ENCODE measurements around the gene TBC1D22A.

The TBC1D22A gene

DNA sequence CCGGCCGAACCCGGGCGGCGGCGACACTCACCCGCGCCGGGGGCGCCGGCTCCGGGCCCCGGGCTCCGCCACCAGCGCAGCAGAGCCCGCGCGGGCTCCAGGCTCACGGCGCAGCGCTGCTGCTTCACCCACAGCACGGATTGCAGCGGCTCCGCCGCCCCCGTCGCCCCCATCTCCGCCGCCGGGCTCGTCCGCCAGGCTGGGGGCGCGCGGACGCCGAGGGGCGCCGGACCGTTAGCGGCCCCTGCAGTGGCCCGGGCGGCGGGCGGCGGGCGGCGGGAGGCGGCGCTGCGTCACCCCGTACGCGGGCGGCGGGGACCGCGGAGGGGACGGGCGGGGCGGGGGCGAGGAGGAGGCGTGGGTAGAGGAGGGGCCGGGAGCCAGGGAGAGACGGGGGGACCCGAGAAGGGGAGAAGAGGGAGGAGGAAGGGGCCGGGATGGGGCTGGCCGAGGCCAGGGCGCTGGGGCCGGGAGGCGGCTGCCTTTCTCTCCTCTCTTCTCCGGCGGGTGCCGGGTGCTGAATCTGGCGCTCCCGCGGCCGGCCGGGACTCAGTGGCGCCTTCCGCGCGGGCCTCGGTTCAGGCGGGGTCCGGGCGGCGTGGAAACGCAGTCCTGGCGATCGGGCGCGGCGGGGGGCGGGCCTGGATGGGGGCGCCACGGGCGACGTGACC is 24.3 kb upstream of the TBC1D22A start, which contains the start of gene CERK:
Gene CERK, minus strand, starts transcription at position 277 of the 671 bp plus-strand sequence. Its CDS starts 104 bp downstream, at position 173.
- Histone ChIP-seq H3K9me2 (replicated peaks; ENCODE audit: insufficient read depth, low read length) (no peaks in the 10 kb centered on the region), H3K4me3 (ENCODE audit: low read length) (peak within 1 kb of the TSS; percentile 83), H3K79me2 (ENCODE audit: low read length) (peaks cover 45% of the 10 kb centered on the region), H3K27ac (ENCODE audit: low read length) (peak within 1 kb of the TSS; percentile 84), H3K36me3 (replicated peaks; ENCODE audit: insufficient read depth, low read length) (no peaks in the 10 kb centered on the region), H3K9ac (ENCODE audit: low read length) (peak within 1 kb of the TSS; percentile 93), H4K20me1 (ENCODE audit: insufficient read depth, low read length) (peaks cover 28% of the 10 kb centered on the region), H3K9me3 (replicated peaks; ENCODE audit: insufficient read depth, low read length) (no peaks in the 10 kb centered on the region), H3K27me3 (replicated peaks; ENCODE audit: insufficient read depth, low read length) (no peaks in the 10 kb centered on the region), H3K4me1 (ENCODE audit: low read length) (peaks cover 23% of the 10 kb centered on the region), H2AFZ (ENCODE audit: low read length) (peak within 1 kb of the TSS; percentile 81), H3K4me2 (ENCODE audit: low read depth, low read length) (peak within 1 kb of the TSS; percentile 97), H3F3A (ENCODE audit: insufficient read depth, low read length) (peaks cover 12% of the 10 kb centered on the region)
- peak; percentile 75 for DNase-seq
- TF ChIP-seq, protein P1, sequence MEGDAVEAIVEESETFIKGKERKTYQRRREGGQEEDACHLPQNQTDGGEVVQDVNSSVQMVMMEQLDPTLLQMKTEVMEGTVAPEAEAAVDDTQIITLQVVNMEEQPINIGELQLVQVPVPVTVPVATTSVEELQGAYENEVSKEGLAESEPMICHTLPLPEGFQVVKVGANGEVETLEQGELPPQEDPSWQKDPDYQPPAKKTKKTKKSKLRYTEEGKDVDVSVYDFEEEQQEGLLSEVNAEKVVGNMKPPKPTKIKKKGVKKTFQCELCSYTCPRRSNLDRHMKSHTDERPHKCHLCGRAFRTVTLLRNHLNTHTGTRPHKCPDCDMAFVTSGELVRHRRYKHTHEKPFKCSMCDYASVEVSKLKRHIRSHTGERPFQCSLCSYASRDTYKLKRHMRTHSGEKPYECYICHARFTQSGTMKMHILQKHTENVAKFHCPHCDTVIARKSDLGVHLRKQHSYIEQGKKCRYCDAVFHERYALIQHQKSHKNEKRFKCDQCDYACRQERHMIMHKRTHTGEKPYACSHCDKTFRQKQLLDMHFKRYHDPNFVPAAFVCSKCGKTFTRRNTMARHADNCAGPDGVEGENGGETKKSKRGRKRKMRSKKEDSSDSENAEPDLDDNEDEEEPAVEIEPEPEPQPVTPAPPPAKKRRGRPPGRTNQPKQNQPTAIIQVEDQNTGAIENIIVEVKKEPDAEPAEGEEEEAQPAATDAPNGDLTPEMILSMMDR (IDR thresholded peaks at IDR 0.05; ENCODE audit: low read length), result no peak
- TF ChIP-seq EZH2phosphoT487 (IDR thresholded peaks at IDR 0.05; ENCODE audit: low read length), result no peak
- no peak for TF ChIP-seq EZH2 (optimal IDR thresholded peaks at IDR 0.05; ENCODE audit: low read depth, low read length)

DNA sequence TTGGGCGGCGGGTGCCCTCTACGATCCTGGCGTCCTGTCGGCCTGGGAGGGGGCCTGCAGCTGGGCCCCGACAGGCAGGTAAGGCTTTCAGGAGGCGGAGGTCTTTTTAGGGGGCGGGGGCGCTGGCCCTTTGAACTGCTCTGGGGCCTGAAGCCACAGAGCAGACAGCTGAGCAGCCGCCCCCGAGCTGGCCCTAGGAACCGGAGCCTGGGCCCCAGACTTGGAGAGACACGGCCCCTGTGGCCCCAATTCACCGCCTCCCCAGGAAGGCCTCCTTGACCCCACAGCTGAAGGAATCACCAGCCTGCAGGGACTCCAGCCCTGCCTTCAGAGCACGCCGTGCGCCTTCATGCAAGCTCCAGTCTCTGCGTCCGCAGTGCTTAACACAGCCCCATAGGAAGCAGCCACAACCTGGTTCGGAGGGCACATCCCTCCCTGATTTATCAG is 23.8 kb upstream of the TBC1D22A start:
- TF ChIP-seq, protein P1 (IDR thresholded peaks at IDR 0.05; ENCODE audit: low read length), result no peak
- peak; percentile 60 for DNase-seq
- Histone ChIP-seq H3K4me3 (ENCODE audit: low read length) (peak overlapping the region; percentile 83), H3K36me3 (replicated peaks; ENCODE audit: insufficient read depth, low read length) (no peaks in the 10 kb centered on the region), H3K9me2 (replicated peaks; ENCODE audit: insufficient read depth, low read length) (no peaks in the 10 kb centered on the region), H3K9me3 (replicated peaks; ENCODE audit: insufficient read depth, low read length) (no peaks in the 10 kb centered on the region), H3K27ac (ENCODE audit: low read length) (peak overlapping the region; percentile 84), H3F3A (ENCODE audit: insufficient read depth, low read length) (peaks cover 12% of the 10 kb centered on the region), H4K20me1 (ENCODE audit: insufficient read depth, low read length) (peaks cover 28% of the 10 kb centered on the region), H2AFZ (ENCODE audit: low read length) (peak overlapping the region; percentile 81), H3K79me2 (ENCODE audit: low read length) (peaks cover 40% of the 10 kb centered on the region), H3K4me1 (ENCODE audit: low read length) (peaks cover 23% of the 10 kb centered on the region), H3K27me3 (replicated peaks; ENCODE audit: insufficient read depth, low read length) (no peaks in the 10 kb centered on the region), H3K4me2 (ENCODE audit: low read depth, low read length) (peak overlapping the region; percentile 92), H3K9ac (ENCODE audit: low read length) (peak overlapping the region; percentile 93)

DNA sequence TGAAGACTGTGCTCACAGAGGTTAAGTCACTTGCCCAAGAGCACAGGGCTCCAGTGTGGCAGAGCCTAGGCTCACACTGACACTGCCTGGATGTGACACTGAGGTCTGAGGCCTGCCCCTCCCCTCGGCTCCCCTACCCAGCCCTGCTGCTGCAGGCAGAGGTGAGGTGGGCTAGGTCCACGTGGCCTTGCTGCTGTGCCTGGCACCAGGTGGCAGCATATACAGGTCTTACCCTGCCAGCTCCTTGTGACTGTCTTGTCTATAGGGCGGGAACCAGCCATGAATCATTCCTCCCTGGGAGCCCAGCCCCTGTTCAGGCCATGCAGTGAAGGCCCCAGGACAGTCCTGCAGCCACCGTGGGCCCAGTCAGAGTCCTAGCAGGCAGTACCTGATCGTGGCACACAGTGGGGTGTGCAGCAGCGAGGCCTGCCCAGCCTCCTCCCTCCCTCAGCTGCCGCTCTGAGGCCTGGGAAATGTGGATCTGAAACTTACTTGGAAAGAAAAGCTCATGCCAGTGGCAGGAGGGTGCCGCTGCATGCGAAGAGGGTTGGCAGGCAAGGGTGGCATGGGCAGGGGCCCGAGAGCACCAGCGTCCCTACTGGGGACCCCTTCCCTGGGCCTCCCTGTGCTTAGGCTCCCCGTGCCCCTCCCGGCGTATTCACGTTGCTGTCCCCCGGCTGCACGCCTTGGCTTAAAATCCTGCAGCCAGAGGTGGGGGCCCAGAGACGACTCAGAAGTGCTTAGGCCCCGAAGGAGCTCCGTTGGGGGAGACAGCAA is 23.2 kb upstream of the TBC1D22A start:
- H3K9me3 ChIP-seq (replicated peaks; ENCODE audit: insufficient read depth, low read length), result no peaks in the 10 kb centered on the region
- no peaks in the 10 kb centered on the region for H3K36me3 ChIP-seq (replicated peaks; ENCODE audit: insufficient read depth, low read length)
- peaks cover 24% of the 10 kb centered on the region for H4K20me1 ChIP-seq (ENCODE audit: insufficient read depth, low read length)
- H3F3A ChIP-seq (ENCODE audit: insufficient read depth, low read length), result peaks cover 12% of the 10 kb centered on the region
- H3K79me2 ChIP-seq (ENCODE audit: low read length), result peaks cover 34% of the 10 kb centered on the region
- H3K4me2 ChIP-seq (ENCODE audit: low read depth, low read length), result peak overlapping the region; percentile 92
- H2AFZ ChIP-seq (ENCODE audit: low read length), result peak overlapping the region; percentile 81
- H3K9ac ChIP-seq (ENCODE audit: low read length), result peak overlapping the region; percentile 93
- TF ChIP-seq EZH2phosphoT487 (IDR thresholded peaks at IDR 0.05; ENCODE audit: low read length), result no peak
- TF ChIP-seq, protein P1 (IDR thresholded peaks at IDR 0.05; ENCODE audit: low read length), result peak; percentile 68
- TF ChIP-seq EZH2 (optimal IDR thresholded peaks at IDR 0.05; ENCODE audit: low read depth, low read length), result no peak
- no peaks in the 10 kb centered on the region for H3K27me3 ChIP-seq (replicated peaks; ENCODE audit: insufficient read depth, low read length)
- peak overlapping the region; percentile 84 for H3K27ac ChIP-seq (ENCODE audit: low read length)
- H3K9me2 ChIP-seq (replicated peaks; ENCODE audit: insufficient read depth, low read length), result no peaks in the 10 kb centered on the region
- peak overlapping the region; percentile 83 for H3K4me3 ChIP-seq (ENCODE audit: low read length)
- H3K4me1 ChIP-seq (ENCODE audit: low read length), result peaks cover 23% of the 10 kb centered on the region
- DNase-seq, result peak; percentile 92
